GM21723 (cell line): ENCODE results near the gene ANHX.

Source experiments
- ATAC-seq: cut with Tn5 transposase; IDR thresholded peaks from one replicate; pipeline ENCODE4 v1.9.1; 2021; ENCODE audit warnings: mild to moderate bottlenecking, moderate library complexity; ENCODE audit not compliant: unreplicated experiment

ANHX gene

GRCh38 chr12:133203344-133204263, 32.1 kb downstream of the ANHX start:
- no peak for ATAC-seq

GRCh38 chr12:133202493-133203343, 33.0 kb downstream of the ANHX start:
- no peak for ATAC-seq

- no peak for ATAC-seq
Observed at GRCh38 chr12:133201888-133202287, 33.8 kb downstream of the ANHX start.

GRCh38 chr12:133192847-133193246, 42.8 kb downstream of the ANHX start:
- ATAC-seq = no peak

GRCh38 chr12:133190176-133190575, 45.5 kb downstream of the ANHX start:
- no peak for ATAC-seq

- peak; percentile 86 for ATAC-seq
Observed at GRCh38 chr12:133181238-133181959, 54.3 kb downstream of the ANHX start, which contains the start of gene ZNF268. ZNF268 (plus strand) TSS chr12:133181495; CDS start chr12:133181998, 503 bp downstream.

GRCh38 chr12:133180669-133181068, 55.0 kb downstream of the ANHX start:
- ATAC-seq = no peak

- ATAC-seq = no peak
Observed at GRCh38 chr12:133174901-133175300, 60.8 kb downstream of the ANHX start.

GRCh38 chr12:133172491-133172890, 63.2 kb downstream of the ANHX start:
- no peak for ATAC-seq
